GM21526 (cell line): ENCODE data around the gene SPCS2.

Experiments
- ATAC-seq: cut with Tn5 transposase; IDR thresholded peaks from one replicate; pipeline ENCODE4 v1.9.1; 2021; ENCODE audit warnings: moderate library complexity; ENCODE audit not compliant: unreplicated experiment, low FRiP score

Gene SPCS2

GRCh38 chr11:74948898-74949752, at the start of gene SPCS2, which contains the start of gene XRRA1:
Gene SPCS2 (plus strand): TSS chr11:74949266. CDS start chr11:74949286, 20 bp downstream.
Gene XRRA1 (minus strand): TSS chr11:74949091. CDS start chr11:74940878, 8,213 bp downstream.
- peak; percentile 85 for ATAC-seq

GRCh38 chr11:74902342-74902741, 46.7 kb upstream of the SPCS2 start:
- ATAC-seq, result no peak

GRCh38 chr11:74905326-74905725, 43.7 kb upstream of the SPCS2 start:
- ATAC-seq, result no peak

GRCh38 chr11:74909385-74909784, 39.7 kb upstream of the SPCS2 start:
- no peak for ATAC-seq

- ATAC-seq, result no peak
These were observed 39.3 kb upstream of the SPCS2 start for GRCh38 chr11:74909812-74910211.

GRCh38 chr11:74923125-74923524, 25.9 kb upstream of the SPCS2 start:
- no peak for ATAC-seq

GRCh38 chr11:74925281-74925680, 23.8 kb upstream of the SPCS2 start:
- ATAC-seq, result no peak

- no peak for ATAC-seq
These were observed 22.6 kb upstream of the SPCS2 start for GRCh38 chr11:74926304-74927030.

GRCh38 chr11:74927496-74927895, 21.6 kb upstream of the SPCS2 start:
- no peak for ATAC-seq

GRCh38 chr11:74929431-74930363, 19.4 kb upstream of the SPCS2 start:
- ATAC-seq, result no peak

- ATAC-seq, result no peak
These were observed 16.9 kb upstream of the SPCS2 start for GRCh38 chr11:74932169-74932568.

GRCh38 chr11:74932797-74933196, 16.3 kb upstream of the SPCS2 start:
- no peak for ATAC-seq

GRCh38 chr11:74933765-74934164, 15.3 kb upstream of the SPCS2 start:
- ATAC-seq, result no peak

- ATAC-seq, result no peak
These were observed 13.8 kb upstream of the SPCS2 start for GRCh38 chr11:74935285-74935684.

- no peak for ATAC-seq
These were observed 13.0 kb upstream of the SPCS2 start for GRCh38 chr11:74936087-74936486.

- no peak for ATAC-seq
These were observed 12.1 kb upstream of the SPCS2 start for GRCh38 chr11:74936976-74937375.

- ATAC-seq, result no peak
These were observed 11.2 kb upstream of the SPCS2 start for GRCh38 chr11:74937696-74938475.

GRCh38 chr11:74941492-74941891, 7.6 kb upstream of the SPCS2 start:
- no peak for ATAC-seq

GRCh38 chr11:74942073-74942759, 6.8 kb upstream of the SPCS2 start:
- no peak for ATAC-seq
